HG03095 (cell line): ENCODE results near the gene CCDC85C.

Experiments used
- ATAC-seq: cut with Tn5 transposase; IDR thresholded peaks from one replicate; pipeline ENCODE4 v1.9.1; 2021; ENCODE audit warnings: moderate library complexity; ENCODE audit not compliant: unreplicated experiment

Gene CCDC85C

GRCh38 chr14:99606359-99606758 is 2.4 kb upstream of the CCDC85C start:
- no peak for ATAC-seq

GRCh38 chr14:99605299-99605961 is 1.4 kb upstream of the CCDC85C start:
- peak; percentile 27 for ATAC-seq

- peak; percentile 18 for ATAC-seq
These were observed 825 bp upstream of the CCDC85C start for GRCh38 chr14:99604766-99605298.

- peak; percentile 88 for ATAC-seq
These were observed 315 bp upstream of the CCDC85C start for GRCh38 chr14:99604278-99604765.

GRCh38 chr14:99602788-99603415 is 1.1 kb downstream of the CCDC85C start:
- ATAC-seq = no peak

GRCh38 chr14:99602054-99602787 is 1.8 kb downstream of the CCDC85C start:
- no peak for ATAC-seq

DNA sequence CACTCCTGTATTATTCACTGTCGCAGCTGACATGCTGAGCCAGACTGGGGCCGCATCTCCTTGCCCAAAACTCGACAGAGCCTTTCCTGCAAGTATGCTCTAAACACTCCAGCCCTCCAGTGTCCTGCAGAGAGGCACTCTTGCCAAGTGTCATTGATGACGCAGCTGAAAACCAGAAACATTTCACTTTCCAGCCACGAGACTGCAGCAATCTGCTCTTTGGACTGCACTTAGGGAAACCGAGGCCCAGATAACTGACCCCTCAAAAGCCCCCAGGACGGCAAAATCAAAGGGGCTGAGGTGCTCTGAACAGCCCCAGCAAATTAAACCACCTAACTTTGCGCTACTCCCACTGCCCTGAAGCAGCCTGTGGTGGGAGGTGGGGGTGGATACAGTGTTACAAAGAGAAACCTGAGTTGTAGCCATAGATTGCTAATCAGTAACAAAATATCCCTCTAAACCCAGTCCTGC is 2.6 kb downstream of the CCDC85C start:
- ATAC-seq = no peak

DNA sequence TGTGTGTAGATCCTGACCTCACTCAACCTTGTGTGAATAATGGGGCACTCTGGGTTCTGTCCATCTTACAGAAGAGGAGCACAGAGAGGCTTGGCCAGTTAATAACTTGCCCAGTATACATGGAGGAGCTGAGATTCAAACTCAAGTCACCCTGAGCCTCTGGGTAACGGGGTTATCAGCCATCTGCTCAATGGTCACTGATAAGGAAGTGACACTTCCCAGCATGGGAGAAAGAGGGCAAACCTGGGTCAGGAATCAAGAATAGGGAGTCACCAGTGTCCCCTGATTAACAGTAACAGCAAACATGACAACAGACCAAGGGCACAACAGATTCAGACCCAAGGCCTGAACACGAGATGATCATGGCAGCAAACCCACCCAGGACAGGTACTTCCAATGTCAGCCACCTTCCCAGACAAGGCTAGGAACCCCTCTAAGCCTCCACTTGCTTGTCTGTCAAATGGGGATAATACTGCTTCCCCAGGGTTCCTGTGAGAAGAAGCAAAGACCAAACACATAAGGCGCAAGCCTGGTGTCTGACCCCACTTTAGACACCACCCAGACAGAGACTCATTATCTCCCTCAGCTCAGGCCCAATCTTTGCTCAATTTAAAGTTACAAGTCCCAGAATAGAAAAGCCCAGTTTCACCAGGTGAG is 3.6 kb downstream of the CCDC85C start:
- no peak for ATAC-seq

GRCh38 chr14:99599393-99599792 is 4.6 kb downstream of the CCDC85C start:
- no peak for ATAC-seq

DNA sequence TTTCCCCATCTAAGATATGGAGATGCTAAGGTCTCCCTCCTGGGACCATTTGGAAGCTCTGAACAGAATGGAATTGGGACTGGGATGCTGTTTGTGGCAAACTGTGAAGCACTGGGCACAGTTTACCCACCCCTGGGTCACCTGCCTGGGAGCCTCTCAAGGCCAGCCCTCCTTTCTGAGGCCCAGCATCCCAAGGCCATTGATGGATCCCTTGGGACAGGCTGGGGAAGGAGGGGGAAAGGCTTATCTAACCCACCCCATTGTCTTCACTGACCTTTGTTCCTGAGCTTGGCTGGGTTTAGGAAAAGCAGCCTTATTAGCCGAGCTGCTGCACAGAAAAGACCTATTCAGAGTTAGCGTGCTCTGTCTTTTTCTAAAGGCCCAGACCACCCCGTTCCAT is 5.2 kb downstream of the CCDC85C start:
- ATAC-seq = no peak

DNA sequence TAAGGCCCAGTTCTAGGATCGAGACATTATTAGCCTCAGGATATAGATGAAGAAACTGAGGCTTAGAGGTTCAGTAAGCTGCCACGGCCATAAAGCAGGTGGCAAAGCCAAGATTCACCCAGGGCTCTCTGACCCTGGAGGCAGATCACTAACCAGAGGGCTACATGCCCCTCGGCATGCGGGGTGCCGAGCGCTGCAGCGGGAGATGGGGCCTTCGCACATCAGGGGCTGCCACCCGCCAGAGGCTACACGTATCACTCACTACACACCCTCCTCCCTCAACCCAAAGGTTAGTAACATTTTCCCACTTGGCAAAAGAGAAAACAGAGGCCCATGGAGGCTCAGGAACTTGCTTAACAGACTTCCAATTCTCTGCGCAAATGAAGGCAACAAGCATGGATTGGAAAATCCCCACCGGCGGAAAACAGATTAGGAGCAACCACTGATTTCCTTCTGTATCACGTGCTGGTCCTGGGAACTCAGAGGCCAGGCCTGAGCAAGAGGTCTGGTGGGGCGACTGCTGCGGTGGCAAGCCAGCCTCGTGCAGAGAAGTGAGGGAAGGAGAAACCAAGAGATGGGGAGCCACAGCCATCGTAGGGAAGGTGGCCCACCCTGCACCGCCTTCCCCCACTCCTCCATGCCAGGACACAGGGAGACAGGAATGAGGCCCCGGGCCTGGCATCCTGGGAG is 6.0 kb downstream of the CCDC85C start:
- no peak for ATAC-seq

- ATAC-seq = no peak
These were observed 7.2 kb downstream of the CCDC85C start for GRCh38 chr14:99596772-99597171.

GRCh38 chr14:99596071-99596627 is 7.9 kb downstream of the CCDC85C start:
- ATAC-seq = no peak

GRCh38 chr14:99595524-99595923 is 8.5 kb downstream of the CCDC85C start:
- ATAC-seq = no peak

DNA sequence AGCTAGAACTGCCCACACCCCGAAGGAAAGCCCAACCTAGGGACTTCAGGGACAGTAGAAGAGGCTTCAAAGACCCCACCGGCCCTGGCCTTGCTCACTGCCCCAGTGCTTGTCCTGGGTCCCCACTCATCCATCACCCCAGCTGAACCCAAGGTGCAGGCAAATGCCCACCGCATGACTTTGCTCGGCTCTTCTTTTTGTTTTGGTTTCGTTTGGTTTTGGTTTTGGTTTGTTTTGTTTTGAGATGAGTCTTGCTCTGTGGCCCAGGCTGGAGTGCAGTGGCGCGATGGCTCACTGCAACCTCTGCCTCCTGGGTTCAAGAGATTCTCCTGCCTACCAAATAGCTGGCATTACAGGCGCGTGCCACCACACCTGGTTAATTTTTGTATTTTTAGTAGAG is 9.0 kb downstream of the CCDC85C start:
- ATAC-seq = peak; percentile 95

DNA sequence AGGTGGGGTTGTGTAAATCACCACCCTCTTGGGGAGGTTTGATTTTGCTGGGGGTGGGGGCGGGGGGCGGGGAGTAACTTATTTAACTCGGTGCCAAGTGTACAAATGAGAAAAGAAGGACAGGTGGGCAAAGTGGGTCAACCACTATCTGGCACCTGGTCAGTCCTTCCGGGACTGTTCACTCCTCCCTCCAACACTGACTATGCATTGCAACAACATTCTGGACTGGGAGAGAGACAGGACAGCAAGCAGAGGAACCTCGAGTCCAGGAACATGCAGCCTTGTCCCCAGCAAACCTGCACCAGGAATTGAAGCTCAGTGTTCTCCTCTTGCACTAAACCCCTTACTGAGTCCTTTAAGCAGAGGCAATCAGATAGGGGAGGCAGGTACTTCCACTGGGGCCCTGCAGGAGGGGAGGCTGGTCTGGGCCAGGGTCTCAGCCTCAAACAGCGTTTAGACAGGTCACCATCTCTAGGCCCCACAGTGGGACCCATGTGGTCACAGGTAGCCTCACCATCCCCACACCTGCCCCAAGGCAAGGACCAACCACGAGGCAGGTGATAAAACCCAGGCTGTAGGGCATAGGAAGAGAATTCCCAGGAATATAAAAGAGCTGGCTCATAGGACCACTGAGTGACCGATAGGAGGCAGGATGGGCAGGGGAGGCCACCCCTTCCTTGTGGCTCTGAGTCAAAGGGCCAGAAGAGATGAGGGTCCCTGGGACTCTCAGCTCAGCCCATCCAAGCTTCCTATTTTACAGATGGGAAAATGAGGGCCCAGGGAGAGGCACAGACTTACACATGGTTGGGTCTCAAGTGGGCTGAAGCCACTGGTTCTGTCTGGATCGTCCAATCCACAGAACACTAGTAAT is 9.8 kb downstream of the CCDC85C start:
- no peak for ATAC-seq

GRCh38 chr14:99592933-99593753 is 10.9 kb downstream of the CCDC85C start:
- no peak for ATAC-seq

DNA sequence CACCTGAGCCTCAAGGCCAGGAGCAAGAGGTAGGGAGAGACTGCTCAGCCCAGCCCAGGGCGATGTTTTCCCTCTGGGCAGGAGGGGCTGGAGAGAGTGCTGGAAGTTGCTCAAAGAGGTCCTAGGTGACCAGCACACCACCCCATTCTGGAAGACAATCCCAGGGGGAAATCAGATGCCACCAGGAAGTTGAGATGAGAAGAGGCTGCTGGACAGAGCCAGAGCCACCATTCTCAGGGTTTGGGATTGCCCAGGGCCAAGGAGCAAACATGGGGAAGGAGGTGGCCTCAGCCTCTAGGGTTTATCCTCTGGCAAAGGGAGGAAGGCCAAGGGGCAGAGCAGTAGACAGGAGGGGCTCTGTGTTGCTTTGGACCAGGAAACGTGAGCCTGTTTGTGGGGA is 11.6 kb downstream of the CCDC85C start:
- ATAC-seq = no peak
